Measurements from ENCODE around the gene FRRS1.

FRRS1 gene

DNA sequence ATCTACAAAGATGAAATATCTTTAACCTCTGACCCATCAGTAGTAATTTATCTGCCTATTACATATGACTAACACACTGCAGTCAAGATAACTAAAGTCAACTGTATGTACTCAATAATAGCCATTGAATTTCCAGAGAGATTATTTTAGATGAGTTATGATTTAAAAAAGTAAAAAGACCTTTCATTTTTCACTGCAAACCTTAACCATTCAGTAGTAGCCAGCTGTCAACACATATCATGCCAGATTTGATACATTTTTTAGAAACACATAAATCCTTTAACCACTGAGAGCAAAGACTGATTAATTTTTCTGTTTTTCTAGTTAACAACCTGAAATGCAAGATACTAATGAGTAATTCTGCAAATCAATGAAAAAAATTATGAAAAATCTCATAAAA is 89.6 kb downstream of the FRRS1 start:
- Histone ChIP-seq H3K36me3 (ENCODE audit: insufficient read depth, low read length) (peaks cover 31% of the 10 kb centered on the region), H2AFZ (ENCODE audit: low read depth, low read length) (no peak overlapping the region), H3K9me3 (ENCODE audit: low read length) (no peaks in the 10 kb centered on the region), H3K4me1 (ENCODE audit: insufficient read depth, low read length) (peaks cover 19% of the 10 kb centered on the region), H3K4me3 (ENCODE audit: low read length) (no peak overlapping the region), H3K27me3 (ENCODE audit: insufficient read depth, low read length) (no peaks in the 10 kb centered on the region)

DNA sequence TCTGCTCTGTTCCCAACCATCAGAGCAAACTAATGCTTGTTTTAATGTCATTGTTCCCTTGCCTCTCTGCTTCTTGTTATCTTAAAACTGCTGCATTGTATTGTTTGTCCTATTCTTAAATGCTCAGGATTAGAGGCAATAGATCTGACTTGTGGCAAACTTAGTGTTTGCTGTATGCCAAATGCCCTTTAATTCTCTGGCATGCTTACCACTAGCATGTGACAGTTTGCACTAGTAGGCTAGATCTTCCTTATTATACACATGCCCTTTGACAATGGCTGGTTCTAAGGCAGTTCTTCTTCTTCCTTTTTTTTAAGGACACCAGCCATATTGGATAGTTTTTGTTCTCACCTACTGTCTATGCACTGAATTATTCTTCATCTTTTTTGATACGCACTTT is 90.4 kb downstream of the FRRS1 start:
- Histone ChIP-seq H2AFZ (ENCODE audit: low read depth, low read length) (no peak overlapping the region), H3K9me3 (ENCODE audit: low read length) (no peaks in the 10 kb centered on the region), H3K36me3 (ENCODE audit: insufficient read depth, low read length) (peaks cover 35% of the 10 kb centered on the region), H3K4me1 (ENCODE audit: insufficient read depth, low read length) (peaks cover 20% of the 10 kb centered on the region), H3K27me3 (ENCODE audit: insufficient read depth, low read length) (no peaks in the 10 kb centered on the region), H3K4me3 (ENCODE audit: low read length) (no peak overlapping the region)

DNA sequence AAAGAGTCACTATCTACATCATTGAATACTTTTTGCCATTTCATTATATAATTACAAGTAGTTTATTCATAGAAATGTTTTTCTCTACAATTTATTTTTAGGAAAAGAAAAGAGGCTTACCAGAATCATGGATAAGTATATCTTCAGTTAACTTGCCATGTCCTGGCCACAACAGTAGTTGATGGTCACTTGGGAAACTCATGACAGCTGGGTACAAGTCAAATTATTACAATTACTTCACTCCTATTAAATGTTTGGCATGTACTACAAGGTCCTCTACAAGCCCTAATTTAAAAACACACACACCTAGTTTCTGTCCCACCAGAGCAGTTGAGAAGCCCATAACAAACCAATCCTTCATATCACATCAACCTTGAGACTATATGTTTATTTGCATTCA is 91.1 kb downstream of the FRRS1 start:
- H3K4me3 ChIP-seq (ENCODE audit: low read length) = no peak overlapping the region
- H3K27me3 ChIP-seq (ENCODE audit: insufficient read depth, low read length) = no peaks in the 10 kb centered on the region
- no peaks in the 10 kb centered on the region for H3K9me3 ChIP-seq (ENCODE audit: low read length)
- H3K36me3 ChIP-seq (ENCODE audit: insufficient read depth, low read length) = peaks cover 36% of the 10 kb centered on the region
- H2AFZ ChIP-seq (ENCODE audit: low read depth, low read length) = no peak overlapping the region
- H3K4me1 ChIP-seq (ENCODE audit: insufficient read depth, low read length) = peaks cover 20% of the 10 kb centered on the region

DNA sequence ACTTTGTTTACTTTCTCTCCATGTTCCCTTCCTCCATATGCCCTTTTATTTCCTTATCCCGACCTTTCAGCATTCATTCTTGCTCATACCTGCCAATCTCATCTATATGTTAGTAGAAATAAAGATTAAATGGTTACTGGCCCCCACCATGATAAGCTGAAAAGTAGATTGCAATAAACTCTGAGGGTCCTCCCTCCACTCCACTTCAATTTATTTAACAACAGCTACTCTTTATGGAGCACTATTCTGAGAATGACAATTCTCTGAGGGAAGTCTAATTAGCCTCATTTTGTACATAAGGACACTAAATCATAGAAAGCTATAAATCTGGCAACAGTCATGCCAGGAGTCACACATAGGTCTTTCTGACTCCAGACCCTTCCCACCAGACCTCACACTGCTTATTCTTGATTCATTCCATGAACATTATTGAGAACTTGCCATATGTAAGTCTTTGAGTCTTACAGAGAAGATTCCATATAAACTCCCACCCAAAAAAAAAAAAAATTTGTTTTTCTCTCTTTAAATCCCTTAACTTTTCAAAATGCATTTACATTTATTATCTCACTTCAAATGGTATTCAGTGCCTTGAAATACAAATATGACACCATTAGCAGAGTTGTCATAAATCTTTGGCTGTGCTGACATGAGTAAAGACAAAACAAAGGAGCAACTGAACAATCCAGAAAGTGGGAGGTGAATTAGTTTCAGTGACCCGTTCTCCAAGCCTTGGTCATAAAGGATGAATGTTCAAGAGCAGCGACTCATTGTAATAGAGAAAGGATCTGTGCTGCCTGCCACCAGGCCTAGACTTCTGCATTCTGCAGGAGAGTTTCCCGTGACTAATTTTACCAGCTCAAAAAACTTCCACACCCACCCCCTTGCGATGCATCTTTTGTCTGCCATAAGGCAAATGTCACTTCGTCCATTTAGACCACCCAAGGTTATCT is 92.0 kb downstream of the FRRS1 start:
- Histone ChIP-seq H3K4me1 (ENCODE audit: insufficient read depth, low read length) (peaks cover 20% of the 10 kb centered on the region), H3K36me3 (ENCODE audit: insufficient read depth, low read length) (peaks cover 40% of the 10 kb centered on the region), H2AFZ (ENCODE audit: low read depth, low read length) (no peak overlapping the region), H3K27me3 (ENCODE audit: insufficient read depth, low read length) (no peaks in the 10 kb centered on the region), H3K9me3 (ENCODE audit: low read length) (no peaks in the 10 kb centered on the region), H3K4me3 (ENCODE audit: low read length) (no peak overlapping the region)

DNA sequence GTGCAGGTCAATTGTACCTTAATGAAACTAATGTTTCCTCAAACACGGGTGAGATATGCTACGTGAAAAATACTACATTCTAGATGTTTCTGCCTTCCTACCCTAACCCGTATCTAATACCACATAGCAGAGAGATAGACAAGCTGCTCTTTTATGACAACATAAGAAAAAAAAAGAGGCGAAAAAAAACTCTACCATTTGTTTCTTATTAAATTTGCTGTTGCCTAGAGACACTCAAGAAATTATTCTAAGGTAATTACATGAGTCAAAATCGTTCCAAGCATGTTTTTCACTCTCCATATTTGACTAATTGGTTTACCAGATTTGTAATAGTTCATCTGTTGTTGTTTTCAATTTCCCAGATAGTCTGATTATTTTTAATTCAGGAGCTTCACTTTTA is 93.1 kb downstream of the FRRS1 start:
- Histone ChIP-seq H3K9me3 (ENCODE audit: low read length) (no peaks in the 10 kb centered on the region), H3K36me3 (ENCODE audit: insufficient read depth, low read length) (peaks cover 44% of the 10 kb centered on the region), H2AFZ (ENCODE audit: low read depth, low read length) (no peak overlapping the region), H3K27me3 (ENCODE audit: insufficient read depth, low read length) (no peaks in the 10 kb centered on the region), H3K4me3 (ENCODE audit: low read length) (no peak overlapping the region), H3K4me1 (ENCODE audit: insufficient read depth, low read length) (peaks cover 20% of the 10 kb centered on the region)

DNA sequence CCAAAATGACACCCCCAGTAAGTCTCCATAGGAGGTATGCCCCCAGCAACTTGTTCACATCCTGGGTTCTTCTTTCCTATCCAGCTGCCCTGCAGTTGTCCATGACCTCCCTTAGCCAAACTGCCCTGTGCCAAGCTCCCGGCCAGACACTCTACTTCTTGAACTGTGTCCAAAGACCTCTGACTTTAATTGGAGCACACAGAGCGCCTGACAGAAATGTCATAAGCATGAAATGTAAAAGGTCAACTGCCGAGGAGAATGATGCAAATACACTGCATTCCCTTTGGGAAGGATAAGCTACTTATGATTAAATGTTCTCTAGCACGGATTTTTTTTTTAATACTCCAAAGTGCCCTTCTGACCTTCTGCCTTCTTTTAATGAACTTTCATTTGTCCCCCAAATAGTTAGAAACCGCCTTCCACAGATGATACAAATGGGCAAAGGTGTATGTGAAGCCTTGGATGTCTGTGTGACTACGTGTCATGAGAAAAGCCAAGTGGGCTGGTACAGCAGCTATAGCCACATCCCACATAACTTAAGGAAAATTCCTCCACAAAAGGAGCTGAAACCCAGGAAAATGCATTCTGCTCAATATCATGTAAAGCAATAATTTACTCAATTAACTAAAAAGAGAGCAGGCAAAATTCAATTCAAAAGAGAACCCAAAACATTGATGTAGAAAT is 93.8 kb downstream of the FRRS1 start:
- no peaks in the 10 kb centered on the region for H3K9me3 ChIP-seq (ENCODE audit: low read length)
- no peak overlapping the region for H2AFZ ChIP-seq (ENCODE audit: low read depth, low read length)
- no peak overlapping the region for H3K4me3 ChIP-seq (ENCODE audit: low read length)
- H3K4me1 ChIP-seq (ENCODE audit: insufficient read depth, low read length) = peaks cover 20% of the 10 kb centered on the region
- H3K27me3 ChIP-seq (ENCODE audit: insufficient read depth, low read length) = no peaks in the 10 kb centered on the region
- peaks cover 48% of the 10 kb centered on the region for H3K36me3 ChIP-seq (ENCODE audit: insufficient read depth, low read length)

DNA sequence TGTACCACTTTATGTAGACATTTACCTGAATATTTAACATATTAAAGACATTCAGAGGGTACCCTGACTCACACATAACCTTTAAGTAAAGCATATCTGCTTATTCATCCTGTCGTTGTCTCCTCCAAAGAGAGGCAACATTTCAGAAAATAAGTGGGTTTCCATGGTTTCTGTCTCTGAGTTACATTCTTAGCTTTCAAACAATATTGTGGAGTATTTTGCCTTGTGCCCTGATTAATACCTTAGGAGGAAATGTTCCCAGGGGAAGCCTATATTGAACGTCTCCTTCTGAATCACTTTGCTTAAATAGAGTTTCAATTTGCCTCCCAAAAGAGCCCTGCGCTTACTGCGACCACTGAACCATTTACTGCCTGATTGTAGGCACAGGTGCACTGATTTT is 94.4 kb downstream of the FRRS1 start:
- no peak overlapping the region for H3K4me3 ChIP-seq (ENCODE audit: low read length)
- H3K27me3 ChIP-seq (ENCODE audit: insufficient read depth, low read length) = no peaks in the 10 kb centered on the region
- H2AFZ ChIP-seq (ENCODE audit: low read depth, low read length) = no peak overlapping the region
- no peaks in the 10 kb centered on the region for H3K9me3 ChIP-seq (ENCODE audit: low read length)
- peaks cover 20% of the 10 kb centered on the region for H3K4me1 ChIP-seq (ENCODE audit: insufficient read depth, low read length)
- H3K36me3 ChIP-seq (ENCODE audit: insufficient read depth, low read length) = peaks cover 49% of the 10 kb centered on the region

DNA sequence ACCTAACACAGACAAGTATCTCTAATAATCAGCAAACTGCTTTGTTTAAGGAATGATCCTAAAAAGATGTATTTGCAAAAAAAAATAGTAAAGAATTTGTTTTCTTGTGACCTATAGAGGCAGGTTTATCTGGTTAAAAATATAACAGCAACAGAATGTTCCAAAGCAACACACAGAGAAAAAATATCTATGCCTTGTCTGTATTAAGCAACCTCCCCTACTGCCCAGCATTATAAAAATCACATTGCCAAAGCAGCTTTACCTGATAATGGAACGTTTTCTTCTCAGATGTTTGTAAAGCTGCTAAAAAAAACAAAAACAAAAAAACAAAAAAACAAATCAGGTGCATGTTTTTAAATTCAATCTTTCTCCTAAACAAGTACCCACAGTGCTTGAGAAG is 95.9 kb downstream of the FRRS1 start:
- Histone ChIP-seq H3K4me3 (ENCODE audit: low read length) (no peak overlapping the region), H2AFZ (ENCODE audit: low read depth, low read length) (no peak overlapping the region), H3K27me3 (ENCODE audit: insufficient read depth, low read length) (no peaks in the 10 kb centered on the region), H3K9me3 (ENCODE audit: low read length) (no peaks in the 10 kb centered on the region), H3K36me3 (ENCODE audit: insufficient read depth, low read length) (peaks cover 49% of the 10 kb centered on the region), H3K4me1 (ENCODE audit: insufficient read depth, low read length) (peaks cover 20% of the 10 kb centered on the region)

DNA sequence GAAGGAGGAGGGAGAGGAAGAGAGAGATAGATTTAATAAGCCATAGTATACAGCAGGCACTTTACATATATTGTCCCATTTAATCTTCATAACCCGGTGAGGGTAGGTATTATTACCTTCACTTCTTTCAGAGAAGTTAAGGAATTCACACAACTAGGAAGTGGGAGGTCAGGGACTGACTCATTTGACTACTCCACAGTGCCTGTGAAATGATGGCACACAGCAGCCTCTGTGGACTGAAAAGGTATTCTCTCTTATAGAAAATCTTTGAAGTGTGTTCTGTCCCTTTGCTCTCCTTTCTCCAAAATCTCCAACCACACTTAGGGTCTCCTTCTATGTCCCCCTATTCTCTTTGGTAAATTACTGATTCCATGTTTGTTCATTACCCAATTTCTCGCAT is 96.6 kb downstream of the FRRS1 start:
- no peaks in the 10 kb centered on the region for H3K27me3 ChIP-seq (ENCODE audit: insufficient read depth, low read length)
- H3K4me3 ChIP-seq (ENCODE audit: low read length) = no peak overlapping the region
- H2AFZ ChIP-seq (ENCODE audit: low read depth, low read length) = no peak overlapping the region
- H3K4me1 ChIP-seq (ENCODE audit: insufficient read depth, low read length) = peaks cover 13% of the 10 kb centered on the region
- peaks cover 49% of the 10 kb centered on the region for H3K36me3 ChIP-seq (ENCODE audit: insufficient read depth, low read length)
- no peaks in the 10 kb centered on the region for H3K9me3 ChIP-seq (ENCODE audit: low read length)

DNA sequence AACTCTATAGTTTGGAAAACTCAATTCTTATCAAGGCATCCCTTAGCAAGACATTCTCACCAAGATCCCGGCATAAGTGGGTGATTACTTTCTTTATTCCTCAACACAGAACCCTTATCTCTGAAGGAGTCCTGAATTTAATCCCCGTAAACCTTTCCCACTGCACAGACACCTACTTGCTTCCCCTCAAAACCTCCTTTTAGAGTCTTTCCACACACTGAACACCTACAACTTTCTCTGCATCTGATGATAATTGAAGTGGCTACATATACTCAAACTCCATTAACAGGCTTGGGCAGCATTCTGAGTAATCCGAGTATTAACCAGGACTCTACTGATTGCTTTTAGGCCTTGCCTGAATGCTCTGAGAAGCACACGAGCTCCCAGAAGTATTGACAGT is 97.1 kb downstream of the FRRS1 start:
- Histone ChIP-seq H3K4me1 (ENCODE audit: insufficient read depth, low read length) (peaks cover 9% of the 10 kb centered on the region), H3K9me3 (ENCODE audit: low read length) (no peaks in the 10 kb centered on the region), H2AFZ (ENCODE audit: low read depth, low read length) (no peak overlapping the region), H3K27me3 (ENCODE audit: insufficient read depth, low read length) (no peaks in the 10 kb centered on the region), H3K4me3 (ENCODE audit: low read length) (no peak overlapping the region), H3K36me3 (ENCODE audit: insufficient read depth, low read length) (peaks cover 49% of the 10 kb centered on the region)

DNA sequence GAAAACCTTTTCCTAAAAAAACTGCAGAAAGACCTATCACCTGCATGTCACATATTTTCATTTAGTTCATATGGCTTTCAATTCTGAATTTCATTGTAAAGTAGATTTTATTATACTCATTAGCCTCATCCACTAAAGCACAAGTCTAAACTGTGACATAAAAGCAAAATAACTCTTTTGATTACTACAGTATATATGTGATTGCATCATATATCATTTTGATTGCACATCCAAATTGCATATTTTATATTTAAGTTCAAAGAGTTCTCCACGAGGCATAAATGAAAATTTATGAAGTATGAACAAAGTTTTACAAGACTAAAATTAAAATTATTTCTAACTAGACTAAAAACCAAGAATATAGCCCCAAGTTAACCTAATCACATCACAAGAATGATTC is 101.2 kb downstream of the FRRS1 start:
- Histone ChIP-seq H3K4me1 (ENCODE audit: insufficient read depth, low read length) (peaks cover 4% of the 10 kb centered on the region), H3K27me3 (ENCODE audit: insufficient read depth, low read length) (no peaks in the 10 kb centered on the region), H3K9me3 (ENCODE audit: low read length) (no peaks in the 10 kb centered on the region), H3K36me3 (ENCODE audit: insufficient read depth, low read length) (peaks cover 47% of the 10 kb centered on the region), H3K4me3 (ENCODE audit: low read length) (no peak overlapping the region), H2AFZ (ENCODE audit: low read depth, low read length) (no peak overlapping the region)

DNA sequence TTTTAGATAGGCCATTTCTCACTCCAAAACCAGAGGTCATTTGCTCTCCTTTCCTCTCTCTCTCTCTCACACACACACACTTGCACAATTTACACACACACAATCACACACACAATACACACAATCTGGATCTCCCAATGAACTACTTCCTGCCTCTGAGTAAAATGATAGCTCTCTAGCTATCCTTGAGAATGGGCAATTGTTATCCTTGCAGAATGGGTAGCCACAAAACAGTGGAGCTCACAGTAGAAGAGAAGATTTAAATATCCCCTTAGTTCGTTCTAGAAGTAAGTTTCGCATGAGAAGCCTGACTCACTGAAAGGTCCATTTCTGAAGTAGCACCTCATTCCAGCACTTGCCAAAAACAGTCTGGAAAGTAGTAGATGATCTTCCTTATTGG is 102.9 kb downstream of the FRRS1 start:
- Histone ChIP-seq H3K27me3 (ENCODE audit: insufficient read depth, low read length) (no peaks in the 10 kb centered on the region), H3K4me3 (ENCODE audit: low read length) (no peak overlapping the region), H3K4me1 (ENCODE audit: insufficient read depth, low read length) (peaks cover 4% of the 10 kb centered on the region), H3K9me3 (ENCODE audit: low read length) (no peaks in the 10 kb centered on the region), H3K36me3 (ENCODE audit: insufficient read depth, low read length) (peaks cover 34% of the 10 kb centered on the region), H2AFZ (ENCODE audit: low read depth, low read length) (no peak overlapping the region)

DNA sequence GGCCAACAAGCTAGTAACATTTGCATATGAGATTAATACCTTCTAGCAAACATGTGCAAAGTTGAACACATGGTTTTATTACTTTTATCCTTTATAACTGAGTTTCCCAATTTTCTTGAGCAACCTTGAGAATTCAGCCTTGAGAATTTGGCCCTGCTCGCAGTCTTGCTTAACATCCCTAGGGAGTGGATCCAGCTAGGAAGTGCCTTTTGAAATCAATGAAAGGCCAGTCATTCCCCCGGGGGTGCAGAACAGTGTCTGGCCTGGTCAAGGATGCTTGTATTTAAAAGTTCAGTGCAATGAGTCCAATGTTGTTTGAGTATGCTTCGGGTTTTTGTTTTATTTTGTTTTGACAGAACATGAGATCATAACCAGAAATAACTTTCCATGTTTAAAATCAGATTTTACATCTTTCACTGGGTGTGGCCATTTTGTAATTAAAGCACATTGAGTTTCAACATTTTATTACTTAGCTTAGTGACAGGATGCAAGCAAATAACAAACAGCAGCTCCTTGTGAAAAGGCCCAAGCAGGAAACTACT is 103.8 kb downstream of the FRRS1 start:
- Histone ChIP-seq H3K4me1 (ENCODE audit: insufficient read depth, low read length) (peaks cover 4% of the 10 kb centered on the region), H3K4me3 (ENCODE audit: low read length) (no peak overlapping the region), H3K36me3 (ENCODE audit: insufficient read depth, low read length) (peaks cover 25% of the 10 kb centered on the region), H2AFZ (ENCODE audit: low read depth, low read length) (no peak overlapping the region), H3K27me3 (ENCODE audit: insufficient read depth, low read length) (no peaks in the 10 kb centered on the region), H3K9me3 (ENCODE audit: low read length) (no peaks in the 10 kb centered on the region)
